Stomach (tissue), 9 donors: ENCODE results near the gene RTN4R. TPM values are rescaled to one million over a fixed set of nuclear protein-coding genes. Genes with fewer than 3 reads are reported as not detected.

Experiments
- DNase-seq, 2 donors: peaks; one replicate each; pipeline versions ENCODE4 v3.0.0 to v3.0.0-alpha.2; 2013 to 2019
- H3K27ac ChIP-seq, 5 donors: fragments of 200-600 bp in 4 of 5; sonication (generic) in 4 of 5; one replicate each; pipeline ENCODE4 v1.5.1; 2013 to 2019; ENCODE audit warnings: mild to moderate bottlenecking in 1 of 5, moderate library complexity in 1 of 5
- H3K27me3 ChIP-seq, 3 donors: fragments of 200-600 bp; sonication (generic); one replicate each; pipeline ENCODE4 v1.5.1; 2017 to 2019; ENCODE audit warnings: mixed run types in 1 of 3
- H3K36me3 ChIP-seq, 4 donors: fragments of 200-600 bp; sonication (generic); 1 replicate in 3 of 4; 2 replicates in 1 of 4; pipeline ENCODE4 v1.5.1; 2016 to 2019
- H3K4me1 ChIP-seq, 4 donors: fragments of 200-600 bp; sonication (generic); one replicate each; pipeline ENCODE4 v1.5.1; 2016 to 2019
- H3K4me3 ChIP-seq, 4 donors: fragments of 200-600 bp; sonication (generic) in 3 of 4; one replicate each; pipeline ENCODE4 v1.5.1; 2016 to 2019; ENCODE audit warnings: mild to moderate bottlenecking in 1 of 4
- H3K9me3 ChIP-seq, 4 donors: fragments of 200-600 bp; sonication (generic); one replicate each; pipeline ENCODE4 v1.5.1; 2016 to 2019
- CTCF ChIP-seq, 7 experiments: fragments of 450-650 bp in 4 of 7; fragments of 200-600 bp in 3 of 7; sonication (generic) in 3 of 7; IDR thresholded peaks; one replicate each; pipeline ENCODE4 v1.5.1; 2016 to 2019; ENCODE audit warnings: antibody characterized with exemption in 7 of 7, control low read depth in 2 of 7, mild to moderate bottlenecking in 1 of 7
- EP300 ChIP-seq: sonication (generic); formaldehyde crosslinking; IDR thresholded peaks from one replicate; pipeline ENCODE4 v1.6.1; 2017; ENCODE audit warnings: antibody characterized with exemption
- POLR2A ChIP-seq, 4 donors: fragments of 450-650 bp; IDR thresholded peaks; one replicate each; pipeline ENCODE4 v1.6.1; 2016; ENCODE audit warnings: antibody characterized with exemption in 4 of 4, control low read depth in 2 of 4, mild to moderate bottlenecking in 1 of 4, moderate library complexity in 1 of 4
- POLR2AphosphoS5 ChIP-seq, 3 donors: sonication (generic); formaldehyde crosslinking; IDR thresholded peaks; one replicate each; pipeline ENCODE4 v1.6.1; 2016; ENCODE audit warnings: antibody characterized with exemption in 3 of 3
- WGBS, 5 donors: extraction: QIAGEN DNeasy Blood & Tissue Kit in 3 of 5; methylation state at CpG; one replicate each; pipeline versions ENCODE4 v1.1.5 to v1.1.7; 2013 to 2018; 5-methylcytosine and 5-hydroxymethylcytosine counted together
- intact Hi-C: fragments of 100-400 bp; cut with DNase I; formaldehyde crosslinking; loops from one replicate; pipeline ENCODE4 v1.15.1; 2023; ENCODE audit warnings: low total_unique reads
- polyA plus RNA-seq, 3 donors: library from polyadenylated mRNA; stranded (reverse); fragments of 200-250 nt; gene quantifications; one replicate each; pipeline ENCODE4 v1.2.3, GENCODE V29; 2013
- total RNA-seq, 5 donors: library from RNA; depleted of rRNA; stranded (reverse); fragments of >200 nt; gene quantifications; one replicate each; pipeline versions ENCODE4 v1.1.0 to v1.2.3, GENCODE V29; 2014 to 2016
- donor health status: healthy with polysubstance abuse.
- donor health status: Bipolar disorder and iron deficiency.
- donor health status: healthy.

RTN4R gene
- total and polyA plus RNA-seq, 8 donors, result 0.92 to 2.2 (median 1.7) TPM; not detected in 3

- intact Hi-C loops, result no loop called here
- WGBS, 5 donors, result 36 to 57% (median 44%) methylated on average over 18 to 24 of the region's 24 CpGs
- no peak overlapping the region for H3K4me3 ChIP-seq
- no peak for TF ChIP-seq EP300
- TF ChIP-seq POLR2AphosphoS5 (IDR thresholded peaks at IDR 0.05), result no peak
- no peak for TF ChIP-seq CTCF (IDR thresholded peaks at IDR 0.05)
- TF ChIP-seq POLR2A (IDR thresholded peaks at IDR 0.05), result no peak
- H3K27ac ChIP-seq, result no peak overlapping the region
- DNase-seq, result peak; percentile 33 to 72
- no peaks in the 10 kb centered on the region for H3K36me3 ChIP-seq
- H3K4me1 ChIP-seq, result peaks cover 10 to 18% (median 16%) of the 10 kb centered on the region in 4 donors
- H3K9me3 ChIP-seq, result no peaks in the 10 kb centered on the region
- peaks cover 0 to 6% (median 0%) of the 10 kb centered on the region in 3 donors for H3K27me3 ChIP-seq
Measured at GRCh38 chr22:20229916-20230775, 38.0 kb downstream of the RTN4R start.

GRCh38 chr22:20228939-20229272, 39.2 kb downstream of the RTN4R start:
- WGBS, 5 donors, result 85 to 96% (median 94%) methylated on average over 5 of the region's 5 CpGs
- intact Hi-C loops, result no loop called here

GRCh38 chr22:20228055-20228938, 39.8 kb downstream of the RTN4R start:
- TF ChIP-seq EP300 (no peak), POLR2AphosphoS5 (IDR thresholded peaks at IDR 0.05) (no peak), POLR2A (IDR thresholded peaks at IDR 0.05) (no peak), CTCF (IDR thresholded peaks at IDR 0.05) (no peak)
- intact Hi-C loops, result no loop called here
- Histone ChIP-seq H3K4me3 (no peak overlapping the region), H3K27me3 (peaks cover 0 to 6% (median 0%) of the 10 kb centered on the region in 3 donors), H3K27ac (no peak overlapping the region), H3K9me3 (no peaks in the 10 kb centered on the region), H3K36me3 (no peaks in the 10 kb centered on the region), H3K4me1 (peaks cover 10 to 18% (median 17%) of the 10 kb centered on the region in 4 donors)
- WGBS, 5 donors, result 80 to 85% (median 83%) methylated on average over 15 to 23 of the region's 23 CpGs
- no peak for DNase-seq

More at GRCh38 chr22:20228939-20229272, 39.2 kb downstream of the RTN4R start:
- DNase-seq, result no peak
- Histone ChIP-seq H3K4me3 (no peak overlapping the region), H3K9me3 (no peaks in the 10 kb centered on the region), H3K36me3 (no peaks in the 10 kb centered on the region), H3K4me1 (peaks cover 10 to 18% (median 16%) of the 10 kb centered on the region in 4 donors), H3K27me3 (peaks cover 0 to 6% (median 0%) of the 10 kb centered on the region in 3 donors), H3K27ac (no peak overlapping the region)
- TF ChIP-seq CTCF (IDR thresholded peaks at IDR 0.05), result no peak
- no peak for TF ChIP-seq POLR2AphosphoS5 (IDR thresholded peaks at IDR 0.05)
- no peak for TF ChIP-seq POLR2A (IDR thresholded peaks at IDR 0.05)
- no peak for TF ChIP-seq EP300

DNA sequence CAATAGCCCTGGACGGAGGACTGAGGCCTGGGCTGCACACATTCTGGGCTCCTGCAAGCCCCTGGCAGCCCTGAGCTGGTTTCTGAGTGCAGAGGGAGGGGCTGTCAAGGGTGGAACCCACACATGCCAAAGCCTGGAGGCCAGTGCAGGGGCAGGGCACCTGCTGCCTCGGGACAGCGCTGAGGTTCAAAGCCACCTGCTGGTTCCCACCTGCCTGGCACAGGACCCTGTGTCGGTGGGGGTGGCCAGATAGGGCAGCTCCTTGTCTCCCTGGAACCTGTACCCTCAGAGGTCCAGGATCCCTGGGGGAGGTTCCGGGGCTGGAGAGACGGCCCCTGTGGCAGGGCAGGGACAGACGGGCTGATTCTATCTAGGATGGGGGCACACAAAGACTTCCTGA, 40.8 kb downstream of the RTN4R start:
- Histone ChIP-seq H3K36me3 (no peaks in the 10 kb centered on the region), H3K4me3 (no peak overlapping the region), H3K27ac (no peak overlapping the region), H3K27me3 (peaks cover 0 to 6% (median 0%) of the 10 kb centered on the region in 3 donors), H3K9me3 (no peaks in the 10 kb centered on the region), H3K4me1 (peaks cover 18 to 27% (median 25%) of the 10 kb centered on the region in 4 donors)
- no peak for TF ChIP-seq EP300
- no peak for TF ChIP-seq CTCF (IDR thresholded peaks at IDR 0.05)
- no peak for TF ChIP-seq POLR2AphosphoS5 (IDR thresholded peaks at IDR 0.05)
- intact Hi-C loops, result no loop called here
- no peak for DNase-seq
- 48 to 69% (median 59%) methylated on average over 6 to 7 of the region's 7 CpGs for WGBS, 5 donors
